ES-I3 (cell line): ENCODE measurements around the gene CACUL1.

Experiments
- H3K36me3 ChIP-seq: 2 replicates; pipeline ENCODE4 v1.6.1; 2013; ENCODE audit warnings: mild to moderate bottlenecking, low read length, control low read depth, moderate library complexity; ENCODE audit not compliant: insufficient read depth
- H3K4me1 ChIP-seq: 2 replicates; pipeline ENCODE4 v1.6.1; 2013; ENCODE audit warnings: mild to moderate bottlenecking, control low read depth, low read length; ENCODE audit not compliant: insufficient read depth
- H3K9ac ChIP-seq: 2 replicates; pipeline ENCODE4 v1.6.1; 2013; ENCODE audit warnings: low read depth, mild to moderate bottlenecking, low read length, moderate library complexity
- H3K9me3 ChIP-seq: 2 replicates; pipeline ENCODE4 v1.6.1; 2013; ENCODE audit warnings: mild to moderate bottlenecking, low read length, moderate library complexity; ENCODE audit not compliant: control insufficient read depth, insufficient read depth

The CACUL1 gene

DNA sequence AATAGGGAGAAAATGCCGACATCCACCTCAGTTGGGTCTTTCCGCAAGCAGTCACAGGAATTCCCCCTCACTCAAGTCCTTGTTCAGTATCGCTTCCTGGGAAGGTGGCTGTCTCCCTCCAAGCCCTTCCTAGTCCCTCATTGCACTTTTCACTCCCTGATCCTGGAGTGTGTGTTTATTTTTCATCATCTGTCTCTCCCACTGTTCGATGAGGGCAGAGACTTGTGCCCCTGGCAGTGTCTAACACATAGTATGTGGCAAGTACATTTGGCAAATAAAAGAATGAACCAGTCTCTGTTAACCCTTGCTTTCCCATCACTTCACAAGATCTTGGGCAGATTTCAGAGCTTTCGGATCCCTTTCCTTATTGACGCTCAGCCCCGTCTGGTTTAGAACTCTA, 24.0 kb upstream of the CACUL1 start:
- 0 out of 2 replicates have a peak, but pooled peaks cover 5% of the 10 kb centered on the region for H3K9me3 ChIP-seq

DNA sequence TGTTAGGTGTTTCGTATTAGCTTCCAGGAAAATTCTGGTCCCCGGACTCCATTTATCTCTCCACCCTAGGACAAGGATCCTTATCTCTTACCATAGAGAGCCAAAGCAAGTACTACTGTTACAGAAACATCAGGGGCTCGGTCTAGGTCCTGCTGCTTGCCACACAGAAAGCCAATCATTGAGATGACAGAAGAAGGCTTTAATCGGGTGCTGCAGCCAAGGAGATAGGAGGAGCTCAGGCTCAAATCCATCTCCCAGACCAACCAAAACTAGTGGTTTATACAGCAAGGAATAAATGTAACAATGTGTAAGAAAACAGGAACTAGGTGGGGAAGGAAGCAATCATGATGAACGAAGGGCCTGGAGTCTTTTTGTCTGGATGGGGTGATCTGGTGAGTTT, 22.2 kb upstream of the CACUL1 start:
- H3K4me1 ChIP-seq: no peaks in the 10 kb centered on the region
- 0 out of 2 replicates have a peak, but pooled peaks cover 5% of the 10 kb centered on the region for H3K9me3 ChIP-seq
- H3K36me3 ChIP-seq: no peaks in the 10 kb centered on the region
- H3K9ac ChIP-seq: no peak overlapping the region

More for the DNA sequence above, 24.0 kb upstream of the CACUL1 start:
- Histone ChIP-seq H3K4me1 (no peaks in the 10 kb centered on the region), H3K9ac (no peak overlapping the region), H3K36me3 (no peaks in the 10 kb centered on the region)

DNA sequence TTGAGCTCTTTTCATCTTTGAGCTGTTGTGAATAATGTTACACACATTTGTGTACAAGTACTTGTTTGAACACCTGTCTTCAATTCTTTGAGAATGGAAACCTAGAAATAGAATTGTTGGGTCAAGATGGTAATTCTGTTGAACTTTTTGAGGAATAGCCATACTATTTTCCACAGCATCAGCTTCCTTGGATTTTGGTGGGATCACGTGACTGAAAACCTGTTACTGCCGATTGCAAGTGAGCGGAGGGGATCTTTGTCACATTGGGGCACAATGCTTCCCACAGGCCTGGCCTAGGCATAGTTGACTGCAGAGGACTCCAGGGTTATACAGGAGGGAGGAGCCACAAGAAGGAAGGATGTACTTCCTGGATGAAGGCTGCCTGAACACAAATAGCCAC, 21.3 kb upstream of the CACUL1 start:
- Histone ChIP-seq H3K9me3 (0 out of 2 replicates have a peak, but pooled peaks cover 5% of the 10 kb centered on the region), H3K4me1 (no peaks in the 10 kb centered on the region), H3K36me3 (no peaks in the 10 kb centered on the region), H3K9ac (no peak overlapping the region)

DNA sequence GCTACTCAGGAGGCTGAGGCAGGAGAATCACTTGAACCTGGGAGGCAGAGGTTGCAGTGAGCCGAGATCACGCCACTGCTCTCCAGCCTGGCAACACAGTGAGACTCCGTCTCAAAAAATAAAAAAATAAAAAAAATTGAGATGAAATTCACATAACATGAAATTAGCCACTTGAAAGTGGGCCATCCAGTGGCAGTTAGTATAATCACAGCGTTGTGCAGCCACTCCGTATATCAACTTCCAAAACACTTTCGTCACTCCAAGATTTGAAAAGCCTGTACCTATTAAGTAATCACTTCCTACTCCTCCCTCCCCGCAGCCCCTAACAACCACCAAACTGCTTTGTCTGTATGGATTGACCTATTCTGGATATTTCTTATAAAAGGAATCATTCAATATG, 20.7 kb upstream of the CACUL1 start:
- Histone ChIP-seq H3K9me3 (0 out of 2 replicates have a peak, but pooled peaks cover 5% of the 10 kb centered on the region), H3K9ac (no peak overlapping the region), H3K36me3 (no peaks in the 10 kb centered on the region), H3K4me1 (no peaks in the 10 kb centered on the region)

DNA sequence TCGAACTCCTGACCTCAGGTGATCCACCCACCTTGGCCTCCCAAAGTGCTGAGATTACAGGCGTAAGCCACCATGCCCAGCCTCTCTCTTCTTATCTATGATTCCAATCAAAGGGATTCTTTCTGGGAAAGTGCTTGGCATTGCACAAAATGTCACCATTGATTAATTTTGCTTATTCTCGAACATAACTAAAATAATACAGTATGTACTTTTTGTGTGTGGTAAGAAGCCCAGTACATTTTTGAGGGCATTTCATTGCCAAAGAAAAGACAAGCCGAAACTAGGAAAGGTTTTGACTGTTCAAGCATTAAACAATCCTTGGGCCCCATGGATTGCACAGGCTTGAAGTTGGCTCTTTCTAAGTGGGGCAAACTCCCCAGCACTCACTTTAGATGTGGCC, 18.3 kb upstream of the CACUL1 start:
- Histone ChIP-seq H3K4me1 (no peaks in the 10 kb centered on the region), H3K9me3 (0 out of 2 replicates have a peak, but pooled peaks cover 5% of the 10 kb centered on the region), H3K36me3 (no peaks in the 10 kb centered on the region), H3K9ac (no peak overlapping the region)

DNA sequence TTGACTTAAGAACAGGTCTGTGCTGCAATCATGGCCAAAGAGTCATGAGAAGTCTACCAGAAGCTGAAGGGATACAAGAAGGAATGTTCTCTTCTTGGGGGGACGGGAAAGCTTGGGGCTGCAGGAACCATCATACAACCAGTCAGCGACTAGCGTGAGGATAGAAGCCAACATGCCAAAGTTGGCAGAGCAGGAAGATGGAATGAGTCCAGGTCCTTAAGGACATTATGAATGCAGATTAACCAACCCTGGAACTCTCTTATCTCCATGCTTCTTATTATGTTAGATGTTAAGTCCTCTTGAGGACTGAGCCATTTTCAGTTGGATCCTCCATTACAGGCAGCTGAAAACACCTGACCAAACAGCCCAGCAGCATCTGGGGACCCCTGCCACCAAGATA, 17.2 kb upstream of the CACUL1 start:
- H3K36me3 ChIP-seq: no peaks in the 10 kb centered on the region

DNA sequence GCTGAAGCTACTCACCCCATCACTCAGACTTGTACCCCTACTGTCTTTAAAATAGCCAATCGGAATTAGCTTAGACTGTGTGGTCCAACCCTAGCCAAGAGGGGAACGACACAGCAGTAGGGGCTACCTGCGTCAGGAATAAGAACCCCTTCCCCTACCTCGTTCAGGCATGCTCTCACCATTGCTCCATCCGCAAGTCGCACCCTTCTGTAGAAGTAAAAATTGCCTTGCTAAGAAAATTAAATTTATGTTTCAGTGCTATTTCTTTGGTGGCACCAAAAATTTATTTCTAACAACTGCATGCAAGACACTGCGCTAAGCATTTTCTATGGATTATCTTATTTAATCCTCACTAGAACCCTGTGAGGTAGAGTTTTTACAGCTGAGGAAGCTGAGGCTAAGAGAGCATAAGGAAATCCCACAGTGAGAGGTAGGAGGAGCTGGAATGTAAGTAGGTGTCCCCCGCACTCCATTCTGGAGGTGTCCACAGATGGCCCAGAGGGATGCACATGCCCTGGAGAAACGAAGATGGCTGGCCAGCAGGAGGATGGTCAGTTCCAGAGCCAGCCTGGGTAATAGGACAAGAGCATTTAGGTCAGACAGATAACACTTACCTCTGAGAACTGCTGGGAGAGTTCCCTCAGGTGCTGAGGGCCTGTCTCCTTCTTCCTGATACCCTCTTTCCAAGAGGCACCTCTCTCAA, 15.3 kb upstream of the CACUL1 start:
- Histone ChIP-seq H3K4me1 (no peaks in the 10 kb centered on the region), H3K36me3 (no peaks in the 10 kb centered on the region), H3K9me3 (no peaks in the 10 kb centered on the region), H3K9ac (no peak overlapping the region)

More for the DNA sequence above, 17.2 kb upstream of the CACUL1 start:
- Histone ChIP-seq H3K9ac (no peak overlapping the region), H3K9me3 (0 out of 2 replicates have a peak, but pooled peaks cover 3% of the 10 kb centered on the region), H3K4me1 (no peaks in the 10 kb centered on the region)

DNA sequence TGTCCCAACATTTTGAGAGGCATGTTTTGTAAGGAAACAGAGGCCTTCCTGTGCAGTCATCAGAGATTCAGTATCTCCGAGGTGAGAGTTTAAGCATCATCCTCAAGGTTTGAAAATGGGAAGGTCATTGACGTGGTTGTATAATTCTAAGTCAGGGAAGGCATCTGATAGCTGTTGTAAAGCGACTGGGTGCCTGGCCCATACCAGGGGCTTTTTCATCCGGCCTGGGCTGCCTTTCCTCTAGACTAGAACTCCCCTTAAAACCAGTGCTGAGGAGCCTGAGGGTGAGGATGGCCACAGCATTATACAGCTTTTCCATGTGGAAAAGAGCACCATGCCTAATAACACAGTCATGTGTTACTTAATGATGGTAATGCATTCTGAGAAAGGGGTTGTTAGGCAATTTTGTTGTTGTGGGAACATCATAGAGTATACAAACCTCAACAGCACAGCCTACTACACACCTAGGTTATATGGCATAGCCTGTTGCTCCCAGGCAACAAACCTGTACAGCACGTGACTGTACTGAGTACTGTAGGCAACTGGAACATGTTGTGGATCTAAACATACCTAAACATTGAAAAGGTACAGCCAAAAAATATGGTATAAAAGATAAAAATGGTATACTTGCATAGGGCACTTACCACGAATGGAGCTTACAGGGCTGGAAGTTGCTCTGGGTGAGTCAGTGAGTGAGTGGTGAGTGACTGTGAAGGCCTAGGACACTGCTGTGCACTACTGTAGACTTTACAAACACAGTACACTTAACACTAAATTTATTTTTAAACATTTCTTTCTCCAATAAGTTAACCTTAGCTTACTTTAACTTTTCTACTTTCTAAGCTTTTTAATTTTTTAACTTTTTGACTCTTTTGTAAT, 13.5 kb upstream of the CACUL1 start:
- Histone ChIP-seq H3K4me1 (no peaks in the 10 kb centered on the region), H3K9ac (no peak overlapping the region), H3K9me3 (no peaks in the 10 kb centered on the region), H3K36me3 (no peaks in the 10 kb centered on the region)

DNA sequence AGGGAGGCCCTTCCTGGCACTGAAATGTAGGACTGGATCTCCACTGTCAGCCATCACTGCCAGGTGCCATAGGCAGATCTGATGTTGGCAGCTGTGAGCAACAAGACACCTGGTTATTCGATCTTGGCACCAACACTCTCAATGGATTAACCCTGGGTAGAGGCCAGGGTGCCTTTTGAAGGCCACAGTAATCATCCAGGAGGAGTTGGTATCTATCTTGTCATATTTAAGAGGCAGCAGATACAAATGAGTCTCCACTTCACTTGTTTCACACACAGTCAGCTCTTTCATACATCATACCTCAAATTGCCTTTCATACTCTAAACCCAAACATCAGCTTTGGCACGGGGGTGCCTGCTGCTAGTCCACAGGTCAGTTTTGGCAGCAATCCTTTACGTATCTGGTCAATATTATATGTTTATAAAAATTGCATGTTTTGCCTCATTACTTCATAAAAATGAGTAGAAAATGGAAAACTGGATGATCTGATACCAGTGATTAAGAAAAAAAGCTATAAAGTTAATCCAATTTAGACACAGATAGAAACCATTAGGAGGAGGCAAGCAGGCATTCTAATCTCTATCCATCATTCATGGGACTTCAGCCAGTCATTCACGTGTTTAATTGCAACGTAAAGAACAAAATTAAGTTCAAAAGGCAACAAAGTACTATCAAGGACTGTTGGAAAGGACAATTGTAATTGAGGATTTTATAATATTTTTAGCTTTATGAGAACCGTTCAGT, 12.7 kb upstream of the CACUL1 start:
- H3K9me3 ChIP-seq: no peaks in the 10 kb centered on the region
- H3K36me3 ChIP-seq: no peaks in the 10 kb centered on the region
- no peaks in the 10 kb centered on the region for H3K4me1 ChIP-seq
- no peak overlapping the region for H3K9ac ChIP-seq

DNA sequence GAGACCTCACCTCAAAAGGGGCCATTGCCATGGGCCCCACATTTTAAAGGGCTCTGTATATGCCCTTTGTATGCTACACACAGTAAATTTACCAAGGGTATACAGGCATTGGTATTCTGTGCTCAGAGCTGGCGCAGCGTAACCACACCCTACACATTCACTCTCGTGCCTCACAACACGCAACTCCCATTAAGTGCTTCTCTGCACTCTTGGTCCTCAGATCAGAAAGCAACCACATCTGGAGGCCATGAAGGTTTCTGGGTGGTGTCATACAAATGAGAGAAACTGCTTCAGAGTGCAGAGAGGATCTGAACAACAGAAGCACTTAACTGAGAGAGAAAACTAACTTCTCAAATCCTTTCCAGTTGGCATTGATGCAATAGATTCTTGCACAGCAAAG, 9.4 kb upstream of the CACUL1 start:
- H3K36me3 ChIP-seq: no peaks in the 10 kb centered on the region
- H3K4me1 ChIP-seq: no peaks in the 10 kb centered on the region
- H3K9ac ChIP-seq: no peak overlapping the region
- no peaks in the 10 kb centered on the region for H3K9me3 ChIP-seq

DNA sequence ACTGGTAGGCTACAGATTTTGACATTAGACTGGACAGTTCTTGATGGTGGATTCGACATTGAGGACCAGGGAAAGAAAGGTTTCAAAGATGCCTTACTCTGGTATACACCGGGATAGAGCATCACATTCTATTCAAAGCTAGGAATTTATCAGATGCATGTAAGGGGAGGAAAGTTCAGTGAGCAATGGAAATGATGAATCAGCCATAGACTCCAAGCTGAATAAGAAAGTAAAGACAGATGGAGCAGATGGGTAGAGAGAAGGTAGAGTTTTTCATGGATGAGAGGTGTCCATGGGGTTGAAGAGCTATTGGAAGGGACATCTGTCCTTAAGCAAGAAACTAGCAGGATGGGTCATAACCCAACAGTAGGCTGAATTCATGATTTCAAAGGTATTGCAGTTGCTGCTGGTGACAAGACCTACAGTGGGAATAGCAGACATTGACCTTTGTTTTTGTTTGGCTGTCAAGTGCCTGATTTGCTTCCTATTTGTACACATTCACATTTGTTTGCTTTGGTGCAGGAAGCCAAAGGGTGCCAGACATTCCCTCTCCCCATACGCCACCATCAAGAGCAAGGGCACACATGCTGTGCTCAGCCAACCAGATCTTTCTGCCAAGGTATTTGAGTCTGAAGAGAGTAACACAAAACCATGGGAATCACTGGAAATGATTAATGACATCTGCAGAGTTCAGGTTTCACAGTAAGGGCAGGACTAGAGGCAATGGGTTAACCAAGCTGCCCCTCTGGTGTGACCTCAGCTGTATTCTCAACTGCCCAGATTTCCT, 8.6 kb upstream of the CACUL1 start:
- H3K4me1 ChIP-seq: no peaks in the 10 kb centered on the region
- H3K9ac ChIP-seq: no peak overlapping the region
- no peaks in the 10 kb centered on the region for H3K36me3 ChIP-seq
- H3K9me3 ChIP-seq: no peaks in the 10 kb centered on the region

DNA sequence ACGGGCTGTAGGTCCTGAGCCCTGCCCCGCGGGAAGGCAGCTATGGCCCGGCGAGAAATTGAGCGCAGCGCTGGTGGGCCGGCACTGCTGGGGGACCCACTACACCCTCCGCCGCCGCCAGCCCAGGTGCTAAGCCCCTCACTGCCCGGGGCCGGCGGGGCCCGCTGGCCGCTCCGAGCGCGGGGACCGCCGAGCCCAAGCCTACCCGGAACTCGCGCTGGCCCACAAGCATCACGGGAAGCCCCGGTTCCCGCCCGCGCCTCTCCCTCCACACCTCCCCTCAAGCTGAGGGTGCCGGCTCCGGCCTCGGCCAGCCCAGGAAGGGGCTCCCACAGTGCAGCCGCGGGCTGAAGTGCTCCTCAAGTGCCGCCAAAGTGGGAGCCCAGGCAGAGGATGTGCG, 5.5 kb upstream of the CACUL1 start:
- Histone ChIP-seq H3K4me1 (no peaks in the 10 kb centered on the region), H3K36me3 (no peaks in the 10 kb centered on the region), H3K9me3 (no peaks in the 10 kb centered on the region), H3K9ac (peak overlapping the region; percentile 36; the same call in 1 of the 2 replicates)

DNA sequence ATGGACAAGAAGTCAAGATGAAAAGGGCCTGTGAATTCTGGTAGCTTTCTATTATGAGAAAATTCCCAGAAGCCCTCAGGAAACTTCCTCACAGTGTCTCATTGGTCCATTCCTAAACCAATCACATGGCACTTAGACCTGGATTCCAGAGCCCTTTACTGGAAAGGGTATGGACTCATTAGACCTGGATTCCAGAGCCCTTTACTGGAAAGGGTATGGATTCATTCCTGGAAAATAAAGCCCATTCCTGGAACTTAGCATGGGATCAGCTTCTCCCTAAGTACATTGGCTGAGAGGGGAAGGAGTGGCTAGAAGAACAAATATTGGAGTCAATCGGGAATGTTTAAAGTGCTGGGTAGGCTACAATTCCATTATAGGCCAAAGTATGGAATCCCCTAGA, 3.7 kb upstream of the CACUL1 start:
- H3K4me1 ChIP-seq: no peaks in the 10 kb centered on the region
- H3K36me3 ChIP-seq: no peaks in the 10 kb centered on the region
- no peak overlapping the region for H3K9ac ChIP-seq
- no peaks in the 10 kb centered on the region for H3K9me3 ChIP-seq

DNA sequence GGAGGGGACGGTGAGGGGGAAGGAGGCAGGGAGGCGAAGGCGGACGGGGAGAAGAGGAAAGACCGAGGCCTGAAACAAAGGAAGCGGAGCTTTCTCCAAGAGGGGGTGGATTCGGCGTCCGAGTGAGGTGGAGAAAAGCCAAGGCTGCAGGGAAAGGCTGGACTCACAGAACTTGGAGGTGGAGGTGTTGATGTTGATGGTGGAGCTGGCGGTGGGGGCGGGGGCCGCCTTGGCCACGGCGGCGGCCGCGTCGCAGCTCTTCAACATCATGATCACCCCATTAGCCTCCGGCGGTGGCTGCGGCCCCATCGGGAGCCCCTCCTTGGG, 578 bp downstream of the CACUL1 start:
- no peaks in the 10 kb centered on the region for H3K36me3 ChIP-seq
- H3K9ac ChIP-seq: peak overlapping the region; percentile 97
- H3K4me1 ChIP-seq: peaks cover 5% of the 10 kb centered on the region; the same call in 1 of the 2 replicates
- no peaks in the 10 kb centered on the region for H3K9me3 ChIP-seq
